ENCODE measurements around the gene GSTK1.

DNA sequence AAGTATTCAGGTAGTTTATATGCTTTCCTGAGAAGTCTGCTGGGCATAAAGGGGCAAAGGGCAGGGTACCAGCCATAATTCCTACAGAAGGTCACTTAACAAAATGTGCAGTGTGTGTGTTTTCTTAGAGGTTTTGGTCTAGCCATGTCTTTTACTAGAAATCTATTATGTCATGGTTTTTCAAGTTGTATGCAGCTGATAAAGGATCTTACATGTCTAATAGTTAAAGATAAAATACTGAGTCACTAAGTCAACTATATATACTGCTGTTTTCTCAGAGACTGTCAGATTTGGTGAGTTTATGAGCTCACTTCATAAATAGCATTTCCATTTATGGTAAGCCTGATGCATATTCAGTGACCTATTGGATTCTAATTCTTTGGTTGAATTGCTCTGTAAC, 32.6 kb downstream of the GSTK1 start:
- TF ChIP-seq, protein P1, sequence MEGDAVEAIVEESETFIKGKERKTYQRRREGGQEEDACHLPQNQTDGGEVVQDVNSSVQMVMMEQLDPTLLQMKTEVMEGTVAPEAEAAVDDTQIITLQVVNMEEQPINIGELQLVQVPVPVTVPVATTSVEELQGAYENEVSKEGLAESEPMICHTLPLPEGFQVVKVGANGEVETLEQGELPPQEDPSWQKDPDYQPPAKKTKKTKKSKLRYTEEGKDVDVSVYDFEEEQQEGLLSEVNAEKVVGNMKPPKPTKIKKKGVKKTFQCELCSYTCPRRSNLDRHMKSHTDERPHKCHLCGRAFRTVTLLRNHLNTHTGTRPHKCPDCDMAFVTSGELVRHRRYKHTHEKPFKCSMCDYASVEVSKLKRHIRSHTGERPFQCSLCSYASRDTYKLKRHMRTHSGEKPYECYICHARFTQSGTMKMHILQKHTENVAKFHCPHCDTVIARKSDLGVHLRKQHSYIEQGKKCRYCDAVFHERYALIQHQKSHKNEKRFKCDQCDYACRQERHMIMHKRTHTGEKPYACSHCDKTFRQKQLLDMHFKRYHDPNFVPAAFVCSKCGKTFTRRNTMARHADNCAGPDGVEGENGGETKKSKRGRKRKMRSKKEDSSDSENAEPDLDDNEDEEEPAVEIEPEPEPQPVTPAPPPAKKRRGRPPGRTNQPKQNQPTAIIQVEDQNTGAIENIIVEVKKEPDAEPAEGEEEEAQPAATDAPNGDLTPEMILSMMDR (conservative IDR thresholded peaks at IDR 0.05; ENCODE audit: low read length) = no peak
- no peak for TF ChIP-seq EZH2phosphoT487 (IDR thresholded peaks at IDR 0.05; ENCODE audit: borderline replicate concordance)
